ENCODE data around the gene C3orf18.

The C3orf18 gene

DNA sequence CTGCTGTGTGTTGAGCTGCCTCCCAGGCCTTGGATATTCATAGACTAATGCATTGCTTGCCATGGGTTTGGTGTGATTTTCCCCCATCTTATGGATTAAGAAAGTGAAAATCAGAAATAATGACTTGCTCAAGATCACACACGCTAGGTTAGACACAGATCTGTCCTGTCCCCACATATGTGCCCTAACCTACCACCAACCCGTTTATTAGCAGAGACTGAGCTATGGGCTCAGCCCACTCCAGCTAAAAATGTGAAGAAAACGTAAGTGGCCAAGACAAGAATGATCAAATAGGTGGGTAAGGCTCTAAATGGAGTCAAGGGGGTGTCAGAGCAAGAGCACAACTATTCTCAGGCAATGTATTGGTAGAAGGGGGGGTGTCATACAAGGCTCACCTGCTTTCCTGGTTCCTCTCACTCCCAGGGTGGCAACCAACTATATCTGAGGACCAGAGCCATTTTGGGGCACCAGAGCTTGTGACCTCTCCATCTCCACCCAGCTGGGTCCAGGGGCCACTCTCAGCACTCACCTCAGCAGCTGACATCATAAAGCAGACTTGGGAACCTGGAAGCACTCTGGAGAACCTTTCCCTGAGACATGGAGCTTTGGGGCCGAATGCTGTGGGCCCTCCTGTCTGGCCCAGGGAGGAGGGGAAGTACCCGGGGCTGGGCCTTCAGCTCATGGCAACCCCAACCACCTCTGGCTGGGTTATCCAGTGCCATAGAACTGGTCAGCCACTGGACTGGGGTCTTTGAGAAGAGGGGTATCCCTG, 3.1 kb upstream of the C3orf18 start:
- Histone ChIP-seq H3K36me3 (ENCODE audit: control insufficient read depth, insufficient read depth, low read length) (no peaks in the 10 kb centered on the region), H3K9me3 (ENCODE audit: control insufficient read depth, low read length) (no peaks in the 10 kb centered on the region), H3K4me1 (ENCODE audit: control insufficient read depth, insufficient read depth, low read length) (peaks cover 21% of the 10 kb centered on the region), H3K9ac (ENCODE audit: low read length) (peak overlapping the region; percentile 90), H3K27me3 (ENCODE audit: control insufficient read depth, insufficient read depth, low read length) (peaks cover 7% of the 10 kb centered on the region), H3K4me3 (ENCODE audit: low read length) (no peak overlapping the region)

DNA sequence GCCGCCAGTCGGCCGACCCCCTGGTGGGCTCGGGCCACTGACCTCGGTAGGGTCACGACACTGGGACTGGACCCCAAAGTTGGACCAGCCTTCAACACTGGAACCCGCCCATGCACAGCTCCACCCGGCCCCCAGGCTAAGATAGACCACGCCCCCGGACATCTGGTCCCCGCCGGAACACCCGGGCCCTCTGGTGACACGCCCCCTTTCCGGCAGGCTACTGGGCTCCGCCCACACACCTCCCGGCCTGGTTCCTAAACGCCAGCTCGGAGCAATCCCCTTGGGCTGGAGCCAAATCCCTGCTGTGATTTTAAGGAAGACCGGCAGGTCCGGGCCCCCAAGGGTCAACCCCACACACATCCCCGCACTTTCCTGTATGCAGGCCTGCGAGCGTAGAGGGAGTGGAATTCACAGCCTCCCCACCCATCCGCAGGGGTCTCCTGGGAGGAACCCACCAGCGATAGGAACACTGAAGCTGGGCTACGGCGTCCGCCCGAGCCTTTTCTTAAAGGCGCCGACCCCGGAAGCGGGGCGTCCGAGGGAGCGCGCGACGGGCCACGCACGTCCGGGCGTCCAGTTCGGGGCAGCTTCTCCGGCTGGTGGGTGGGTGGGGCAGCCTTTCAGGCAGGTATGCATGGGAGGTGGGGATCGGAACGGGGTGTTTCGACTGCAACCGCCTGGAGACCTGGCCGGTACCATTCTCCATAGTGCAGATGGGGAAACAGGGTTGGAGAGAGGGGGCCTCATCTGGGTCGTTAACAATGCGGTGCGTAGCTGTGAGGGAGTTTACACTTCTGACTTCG, 1.6 kb upstream of the C3orf18 start, which contains the start of gene HEMK1:
Gene HEMK1, plus strand, starts transcription at position 576 of the 803 bp plus-strand sequence. CDS start 1,583 bp downstream, outside the sequence.
- Histone ChIP-seq H3K9me3 (ENCODE audit: control insufficient read depth, low read length) (no peaks in the 10 kb centered on the region), H3K9ac (ENCODE audit: low read length) (peak within 1 kb of the TSS; percentile 90), H3K4me3 (ENCODE audit: low read length) (peak within 1 kb of the TSS; percentile 88), H3K4me1 (ENCODE audit: control insufficient read depth, insufficient read depth, low read length) (peaks cover 21% of the 10 kb centered on the region), H3K27me3 (ENCODE audit: control insufficient read depth, insufficient read depth, low read length) (peaks cover 7% of the 10 kb centered on the region), H3K36me3 (ENCODE audit: control insufficient read depth, insufficient read depth, low read length) (no peaks in the 10 kb centered on the region)

DNA sequence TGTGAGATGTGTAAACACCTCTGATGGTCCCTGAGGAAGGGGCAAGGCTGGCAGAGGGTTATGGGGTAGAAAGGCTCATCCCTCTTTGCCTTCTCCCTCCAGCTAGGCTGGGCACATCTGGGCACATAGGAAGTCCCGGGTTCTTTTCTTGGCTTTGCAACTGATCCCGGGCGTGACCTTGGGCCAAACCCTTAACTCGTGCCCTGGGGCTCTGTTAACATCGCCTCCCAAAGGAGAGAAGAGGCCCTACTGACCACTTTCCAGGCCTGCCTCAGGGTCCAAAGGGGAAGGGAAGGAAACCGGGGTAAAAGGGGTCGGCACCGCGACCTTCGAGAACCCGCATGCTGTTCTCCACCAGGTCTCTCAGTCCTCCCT, 549 bp downstream of the C3orf18 start:
- Histone ChIP-seq H3K9me3 (ENCODE audit: control insufficient read depth, low read length) (no peaks in the 10 kb centered on the region), H3K27me3 (ENCODE audit: control insufficient read depth, insufficient read depth, low read length) (peaks cover 7% of the 10 kb centered on the region), H3K36me3 (ENCODE audit: control insufficient read depth, insufficient read depth, low read length) (no peaks in the 10 kb centered on the region), H3K4me3 (ENCODE audit: low read length) (peak overlapping the region; percentile 56), H3K4me1 (ENCODE audit: control insufficient read depth, insufficient read depth, low read length) (peaks cover 21% of the 10 kb centered on the region), H3K9ac (ENCODE audit: low read length) (peak overlapping the region; percentile 64)

DNA sequence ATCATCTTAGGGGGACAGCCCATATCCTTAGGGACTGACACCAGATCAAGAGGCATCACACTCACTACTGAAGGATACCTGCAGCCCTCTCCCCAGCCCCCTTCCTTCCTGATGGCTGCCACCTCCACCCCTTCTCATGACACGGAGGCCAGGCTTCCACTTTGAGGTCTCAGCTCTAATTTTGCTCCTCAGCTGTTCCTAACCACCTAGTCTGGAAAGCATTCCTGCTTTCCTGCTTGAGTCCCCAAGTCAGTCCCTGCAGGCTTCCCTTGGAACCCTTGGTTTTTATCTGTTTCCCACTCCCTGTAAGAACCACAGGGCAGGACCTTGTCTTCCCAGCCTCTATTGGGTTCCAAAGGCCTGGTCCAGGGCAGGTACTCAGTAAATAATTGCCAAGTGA, 3.2 kb downstream of the C3orf18 start:
- H3K27me3 ChIP-seq (ENCODE audit: control insufficient read depth, insufficient read depth, low read length) = peaks cover 7% of the 10 kb centered on the region
- no peak overlapping the region for H3K4me3 ChIP-seq (ENCODE audit: low read length)
- no peak overlapping the region for H3K9ac ChIP-seq (ENCODE audit: low read length)
- no peaks in the 10 kb centered on the region for H3K9me3 ChIP-seq (ENCODE audit: control insufficient read depth, low read length)
- H3K36me3 ChIP-seq (ENCODE audit: control insufficient read depth, insufficient read depth, low read length) = no peaks in the 10 kb centered on the region
- peaks cover 21% of the 10 kb centered on the region for H3K4me1 ChIP-seq (ENCODE audit: control insufficient read depth, insufficient read depth, low read length)

DNA sequence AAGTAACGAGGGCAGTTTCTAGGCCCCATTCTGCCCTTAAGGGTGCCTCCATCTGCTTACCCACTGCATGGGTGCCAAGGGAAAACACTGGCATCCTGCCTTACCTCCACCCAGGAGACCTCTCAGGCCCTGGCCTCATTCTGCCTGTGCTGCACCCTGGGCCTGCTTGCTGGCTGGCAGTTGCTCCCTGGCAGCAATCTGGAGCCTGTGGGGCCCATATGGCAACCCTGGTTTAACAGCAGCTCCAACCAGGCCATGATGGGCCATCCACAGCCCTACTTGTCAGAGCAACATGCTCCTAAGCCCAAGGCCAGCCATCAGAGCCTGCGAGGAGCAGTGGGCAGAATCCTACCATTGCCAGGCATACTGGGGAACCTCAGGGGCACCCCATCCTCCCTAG, 3.7 kb downstream of the C3orf18 start:
- Histone ChIP-seq H3K9me3 (ENCODE audit: control insufficient read depth, low read length) (no peaks in the 10 kb centered on the region), H3K27me3 (ENCODE audit: control insufficient read depth, insufficient read depth, low read length) (peaks cover 7% of the 10 kb centered on the region), H3K36me3 (ENCODE audit: control insufficient read depth, insufficient read depth, low read length) (no peaks in the 10 kb centered on the region), H3K4me3 (ENCODE audit: low read length) (no peak overlapping the region), H3K9ac (ENCODE audit: low read length) (no peak overlapping the region), H3K4me1 (ENCODE audit: control insufficient read depth, insufficient read depth, low read length) (peaks cover 21% of the 10 kb centered on the region)

DNA sequence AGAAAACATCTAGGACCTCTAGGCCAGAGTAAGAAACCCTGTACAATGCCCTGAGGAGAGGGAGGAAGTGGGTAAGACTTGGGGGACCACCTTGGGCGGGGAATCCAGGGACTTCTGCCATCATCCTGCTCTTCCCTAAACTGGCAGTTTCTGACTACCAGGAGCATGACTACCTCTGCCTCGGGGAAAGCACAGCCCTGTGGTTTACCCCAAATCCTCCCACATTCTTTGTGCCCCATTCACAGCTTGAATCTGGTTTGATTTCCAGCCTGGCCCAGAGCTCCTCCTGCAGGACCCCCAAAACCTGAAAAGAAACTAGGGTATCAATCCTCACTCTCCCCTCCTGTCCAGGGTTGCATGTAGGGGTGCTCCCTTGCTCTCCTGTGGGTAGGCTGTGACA, 4.7 kb downstream of the C3orf18 start:
- Histone ChIP-seq H3K36me3 (ENCODE audit: control insufficient read depth, insufficient read depth, low read length) (no peaks in the 10 kb centered on the region), H3K4me1 (ENCODE audit: control insufficient read depth, insufficient read depth, low read length) (peaks cover 11% of the 10 kb centered on the region), H3K27me3 (ENCODE audit: control insufficient read depth, insufficient read depth, low read length) (peaks cover 9% of the 10 kb centered on the region), H3K9me3 (ENCODE audit: control insufficient read depth, low read length) (no peaks in the 10 kb centered on the region), H3K4me3 (ENCODE audit: low read length) (no peak overlapping the region), H3K9ac (ENCODE audit: low read length) (no peak overlapping the region)

DNA sequence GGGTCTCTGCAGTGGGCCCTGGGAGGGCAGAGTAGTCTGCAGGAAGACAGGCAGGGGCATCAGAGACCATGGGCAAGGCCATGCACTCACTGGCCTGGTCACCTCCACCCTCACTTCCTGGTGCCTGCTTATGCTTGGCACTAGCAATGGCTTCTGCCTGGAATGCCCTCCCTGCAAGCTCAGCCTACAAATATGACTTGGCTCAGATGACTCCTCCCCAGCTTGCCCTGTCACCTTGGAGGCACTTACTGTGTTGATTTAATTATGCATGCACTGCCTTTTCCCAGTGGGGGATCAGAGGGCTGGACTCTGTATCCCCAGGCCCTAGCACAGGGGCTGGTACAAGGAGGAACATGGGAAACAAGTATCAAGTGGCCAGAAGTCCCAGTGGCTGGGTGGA, 7.8 kb downstream of the C3orf18 start:
- Histone ChIP-seq H3K4me3 (ENCODE audit: low read length) (no peak overlapping the region), H3K4me1 (ENCODE audit: control insufficient read depth, insufficient read depth, low read length) (no peaks in the 10 kb centered on the region), H3K9me3 (ENCODE audit: control insufficient read depth, low read length) (no peaks in the 10 kb centered on the region), H3K9ac (ENCODE audit: low read length) (no peak overlapping the region), H3K36me3 (ENCODE audit: control insufficient read depth, insufficient read depth, low read length) (no peaks in the 10 kb centered on the region), H3K27me3 (ENCODE audit: control insufficient read depth, insufficient read depth, low read length) (peaks cover 6% of the 10 kb centered on the region)

DNA sequence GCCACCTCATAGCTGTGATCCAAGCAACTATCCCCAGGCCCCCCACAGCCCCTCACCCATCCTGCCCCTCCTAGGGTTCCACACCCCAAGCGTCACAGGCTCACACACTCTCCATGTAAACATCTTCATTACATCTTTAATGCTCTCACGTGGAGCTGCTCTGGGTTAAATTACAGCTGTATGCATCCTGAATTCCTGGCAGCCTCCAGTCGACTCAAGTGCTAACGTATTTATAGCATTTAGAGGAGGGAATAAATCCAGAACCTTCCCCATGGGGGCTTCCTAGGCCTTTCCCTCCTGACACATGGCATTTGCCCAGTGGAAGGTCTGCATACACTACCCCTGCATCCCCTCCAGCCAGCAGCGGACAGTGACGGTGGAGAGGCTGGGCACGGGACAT, 9.6 kb downstream of the C3orf18 start:
- Histone ChIP-seq H3K4me1 (ENCODE audit: control insufficient read depth, insufficient read depth, low read length) (no peaks in the 10 kb centered on the region), H3K9ac (ENCODE audit: low read length) (no peak overlapping the region), H3K4me3 (ENCODE audit: low read length) (no peak overlapping the region), H3K27me3 (ENCODE audit: control insufficient read depth, insufficient read depth, low read length) (peaks cover 6% of the 10 kb centered on the region), H3K9me3 (ENCODE audit: control insufficient read depth, low read length) (no peaks in the 10 kb centered on the region), H3K36me3 (ENCODE audit: control insufficient read depth, insufficient read depth, low read length) (no peaks in the 10 kb centered on the region)

DNA sequence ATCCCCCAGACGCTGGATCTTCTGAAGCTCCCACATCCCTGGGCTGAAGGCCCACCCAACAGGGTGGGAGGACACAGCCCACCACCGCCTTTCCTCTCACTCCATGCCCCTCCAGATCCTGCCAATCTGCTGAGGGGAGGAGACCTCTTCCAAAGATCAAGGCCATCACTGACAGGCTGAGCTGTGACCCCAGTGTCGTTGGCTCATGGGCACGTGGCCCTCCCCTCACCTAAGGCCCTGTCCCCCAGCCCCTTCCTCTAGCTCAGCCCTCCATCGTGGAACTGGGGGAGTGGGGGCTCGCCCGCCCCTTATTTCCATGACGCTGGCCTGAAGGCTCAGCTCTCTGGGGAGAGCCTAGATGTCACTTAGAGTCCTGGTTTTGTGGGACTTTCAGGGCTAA, 10.4 kb downstream of the C3orf18 start:
- no peaks in the 10 kb centered on the region for H3K36me3 ChIP-seq (ENCODE audit: control insufficient read depth, insufficient read depth, low read length)
- no peak overlapping the region for H3K4me3 ChIP-seq (ENCODE audit: low read length)
- no peaks in the 10 kb centered on the region for H3K4me1 ChIP-seq (ENCODE audit: control insufficient read depth, insufficient read depth, low read length)
- peaks cover 10% of the 10 kb centered on the region for H3K27me3 ChIP-seq (ENCODE audit: control insufficient read depth, insufficient read depth, low read length)
- no peaks in the 10 kb centered on the region for H3K9me3 ChIP-seq (ENCODE audit: control insufficient read depth, low read length)
- no peak overlapping the region for H3K9ac ChIP-seq (ENCODE audit: low read length)

DNA sequence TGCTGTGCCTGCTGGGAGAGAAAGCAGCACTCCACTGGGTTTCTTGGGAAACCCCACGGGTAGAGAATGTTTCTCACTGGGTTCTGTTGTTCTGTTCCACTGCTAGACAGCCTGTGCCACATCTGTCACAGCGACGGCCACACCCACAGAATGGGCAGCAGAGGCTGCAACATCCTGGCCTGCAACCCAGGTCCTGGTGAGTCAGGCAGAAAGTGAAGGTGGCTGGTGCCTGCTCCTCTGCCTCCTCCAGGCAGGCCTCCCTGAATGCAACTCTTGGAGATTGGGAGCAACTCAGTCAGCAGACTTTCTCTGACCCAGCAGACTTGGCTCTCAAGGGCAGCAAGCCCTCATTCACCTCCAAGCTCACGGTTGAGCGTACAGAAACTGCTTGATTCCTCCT, 13.0 kb downstream of the C3orf18 start:
- H3K27me3 ChIP-seq (ENCODE audit: control insufficient read depth, insufficient read depth, low read length) = peaks cover 10% of the 10 kb centered on the region
- H3K36me3 ChIP-seq (ENCODE audit: control insufficient read depth, insufficient read depth, low read length) = no peaks in the 10 kb centered on the region
- no peak overlapping the region for H3K4me3 ChIP-seq (ENCODE audit: low read length)
- no peaks in the 10 kb centered on the region for H3K4me1 ChIP-seq (ENCODE audit: control insufficient read depth, insufficient read depth, low read length)
- H3K9ac ChIP-seq (ENCODE audit: low read length) = no peak overlapping the region
- no peaks in the 10 kb centered on the region for H3K9me3 ChIP-seq (ENCODE audit: control insufficient read depth, low read length)

DNA sequence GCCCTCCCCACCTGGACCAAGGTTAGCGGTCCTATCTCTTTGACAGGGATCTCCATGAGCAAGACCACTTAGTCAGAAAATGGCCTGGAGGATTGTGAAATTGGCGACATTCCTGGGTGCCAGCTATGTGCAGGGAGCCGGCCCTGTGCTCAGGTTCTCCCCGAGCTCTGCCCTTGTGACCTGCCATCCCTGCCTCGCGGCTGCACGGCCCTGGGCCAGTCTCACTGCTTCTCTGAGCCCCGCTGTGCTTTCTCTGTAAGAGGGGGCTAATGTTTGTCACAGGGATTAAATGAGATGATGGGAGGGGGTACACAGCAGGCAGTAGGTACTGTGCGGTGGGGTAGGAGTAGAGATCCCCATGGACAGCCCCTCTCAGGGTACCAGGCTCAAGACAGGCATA, 14.9 kb downstream of the C3orf18 start:
- Histone ChIP-seq H3K27me3 (ENCODE audit: control insufficient read depth, insufficient read depth, low read length) (peaks cover 6% of the 10 kb centered on the region), H3K4me3 (ENCODE audit: low read length) (no peak overlapping the region), H3K36me3 (ENCODE audit: control insufficient read depth, insufficient read depth, low read length) (no peaks in the 10 kb centered on the region), H3K9me3 (ENCODE audit: control insufficient read depth, low read length) (no peaks in the 10 kb centered on the region), H3K4me1 (ENCODE audit: control insufficient read depth, insufficient read depth, low read length) (no peaks in the 10 kb centered on the region), H3K9ac (ENCODE audit: low read length) (no peak overlapping the region)

DNA sequence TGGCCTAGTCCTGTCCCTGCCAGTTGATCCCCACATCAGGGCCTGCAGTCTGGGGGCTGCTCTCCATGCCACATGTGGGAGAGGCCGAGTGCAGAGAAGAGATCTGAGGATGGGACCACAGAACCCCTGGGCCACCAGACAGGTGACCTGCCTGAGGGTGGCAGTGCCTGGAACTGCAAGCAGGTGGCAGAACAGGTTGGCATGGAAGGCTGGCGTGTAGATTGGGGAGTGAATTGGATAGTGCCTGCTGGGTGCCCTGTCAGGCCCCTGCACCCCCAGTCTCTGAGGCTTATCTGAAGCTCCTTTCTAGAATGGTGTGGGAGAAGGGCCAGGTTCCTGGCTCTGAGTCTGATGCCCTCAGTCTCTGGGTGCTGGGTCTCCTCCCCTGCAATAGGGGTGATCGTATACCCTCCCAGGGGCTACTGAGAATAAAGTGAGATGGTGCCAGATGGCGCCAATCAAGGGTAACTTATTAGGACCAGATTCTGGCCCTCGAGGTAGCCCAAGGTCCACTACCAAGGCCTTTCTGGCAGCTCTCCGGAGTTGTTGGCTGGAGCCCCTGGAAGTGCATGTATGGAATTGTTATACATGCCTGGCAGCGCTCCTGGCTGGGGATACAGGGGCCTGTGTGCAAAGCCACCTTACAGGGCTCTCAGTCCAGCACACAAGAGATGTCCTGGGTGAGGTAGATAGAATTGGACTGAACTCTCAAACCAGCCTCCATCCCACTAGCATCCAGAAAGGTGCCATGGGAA, 15.7 kb downstream of the C3orf18 start:
- Histone ChIP-seq H3K27me3 (ENCODE audit: control insufficient read depth, insufficient read depth, low read length) (peaks cover 6% of the 10 kb centered on the region), H3K4me3 (ENCODE audit: low read length) (no peak overlapping the region), H3K36me3 (ENCODE audit: control insufficient read depth, insufficient read depth, low read length) (no peaks in the 10 kb centered on the region), H3K9me3 (ENCODE audit: control insufficient read depth, low read length) (no peaks in the 10 kb centered on the region), H3K4me1 (ENCODE audit: control insufficient read depth, insufficient read depth, low read length) (no peaks in the 10 kb centered on the region), H3K9ac (ENCODE audit: low read length) (no peak overlapping the region)

All from mucosa of stomach (tissue), 1 donor.